Gastroesophageal sphincter (tissue), 4 donors: Measurements from ENCODE around the gene MED25. TPM values are rescaled to one million over a fixed set of nuclear protein-coding genes. Genes with fewer than 3 reads are reported as not detected.

Experiments used
- ATAC-seq: fragments of 150-250 bp; one replicate; pipeline ENCODE4 v1.9.1; 2016; ENCODE audit warnings: mild to moderate bottlenecking, moderate library complexity
- H3K27ac ChIP-seq, 4 donors: fragments of 200-600 bp; sonication (generic) in 3 of 4; 1 replicate in 3 of 4; 2 replicates in 1 of 4; pipeline ENCODE4 v1.5.1; 2016 to 2019
- H3K27me3 ChIP-seq: fragments of 200-600 bp; sonication (generic); one replicate; pipeline ENCODE4 v1.5.1; 2019
- H3K36me3 ChIP-seq, 2 donors: fragments of 200-600 bp; sonication (generic); one replicate each; pipeline ENCODE4 v1.5.1; 2019; ENCODE audit warnings: control low read depth in 1 of 2
- H3K4me1 ChIP-seq, 3 donors: fragments of 200-600 bp; sonication (generic); 1 replicate in 2 of 3; 2 replicates in 1 of 3; pipeline ENCODE4 v1.5.1; 2016 to 2019; ENCODE audit warnings: control low read depth in 2 of 3
- H3K4me3 ChIP-seq, 2 donors: fragments of 200-600 bp; sonication (generic); one replicate each; pipeline ENCODE4 v1.5.1; 2019; ENCODE audit warnings: mild to moderate bottlenecking in 1 of 2, moderate library complexity in 1 of 2
- H3K9me3 ChIP-seq, 3 donors: fragments of 200-600 bp; sonication (generic); one replicate each; pipeline ENCODE4 v1.5.1; 2017 to 2019; ENCODE audit warnings: control low read depth in 2 of 3
- EP300 ChIP-seq: sonication (generic); formaldehyde crosslinking; IDR thresholded peaks from one replicate; pipeline ENCODE4 v1.6.1; 2017; ENCODE audit warnings: antibody characterized with exemption, mild to moderate bottlenecking
- POLR2A ChIP-seq, 2 donors: fragments of 450-650 bp; IDR thresholded peaks; one replicate each; pipeline ENCODE4 v1.6.1; 2017; ENCODE audit warnings: antibody characterized with exemption in 2 of 2, mild to moderate bottlenecking in 2 of 2, moderate library complexity in 1 of 2
- POLR2AphosphoS5 ChIP-seq: sonication (generic); formaldehyde crosslinking; IDR thresholded peaks from one replicate; pipeline ENCODE4 v1.6.1; 2017; ENCODE audit warnings: antibody characterized with exemption
- WGBS, 2 donors: methylation state at CpG; one replicate each; pipeline ENCODE4 v1.1.5; 2018; ENCODE audit warnings: low coverage in 1 of 2; 5-methylcytosine and 5-hydroxymethylcytosine counted together
- total RNA-seq, 4 donors: library from RNA; depleted of rRNA; stranded (reverse); fragments of >200 nt; gene quantifications; one replicate each; pipeline ENCODE4 v1.1.0, GENCODE V29; 2016
- TF ChIP-seq, protein P1 (sequence below), 4 experiments: fragments of 200-600 bp in 2 of 4; fragments of 450-650 bp in 2 of 4; sonication (generic) in 1 of 4; IDR thresholded peaks; one replicate each; pipeline ENCODE4 v1.5.1; 2017 to 2019; ENCODE audit warnings: antibody characterized with exemption in 4 of 4, mild to moderate bottlenecking in 2 of 4, moderate library complexity in 2 of 4

The MED25 gene
- total RNA-seq, 4 donors from 2014 or later = 26.7 to 36.1 (median 28.7) TPM

DNA sequence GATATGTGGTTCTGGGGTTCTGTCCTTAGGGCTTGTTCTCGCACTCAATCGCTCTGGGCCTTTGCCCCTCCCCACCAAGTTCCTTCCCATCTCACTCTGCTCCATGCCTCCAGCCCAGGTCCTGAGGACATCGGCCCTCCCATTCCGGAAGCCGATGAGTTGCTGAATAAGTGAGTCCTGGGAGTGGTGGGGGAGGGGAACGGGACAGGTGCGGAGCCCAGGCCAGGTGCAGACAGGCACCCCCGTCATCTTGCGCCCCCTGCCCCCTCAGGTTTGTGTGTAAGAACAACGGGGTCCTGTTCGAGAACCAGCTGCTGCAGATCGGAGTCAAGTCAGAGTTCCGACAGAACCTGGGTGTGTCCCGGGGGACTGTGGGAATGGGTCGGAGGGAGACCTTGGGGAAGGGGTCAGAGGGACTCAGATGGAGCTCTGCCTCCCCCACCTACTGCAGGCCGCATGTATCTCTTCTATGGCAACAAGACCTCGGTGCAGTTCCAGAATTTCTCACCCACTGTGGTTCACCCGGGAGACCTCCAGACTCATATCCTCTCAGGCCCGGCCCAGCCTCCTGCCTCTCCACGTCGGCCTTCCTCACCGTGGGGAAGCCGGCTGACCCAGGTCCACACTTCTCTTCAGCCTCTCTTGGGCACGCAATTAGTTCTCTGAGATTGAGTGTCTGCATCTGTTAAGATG is 15.1 kb upstream of the MED25 start:
- H3K27me3 ChIP-seq = no peaks in the 10 kb centered on the region
- peak; percentile 4 for ATAC-seq
- H3K9me3 ChIP-seq = no peaks in the 10 kb centered on the region
- peaks cover 0 to 30% (median 11%) of the 10 kb centered on the region in 3 donors for H3K4me1 ChIP-seq
- peak overlapping the region in 3 of 4 donors; percentile 63 to 80 (median 78) for H3K27ac ChIP-seq
- H3K36me3 ChIP-seq = peaks cover 0 to 95% of the 10 kb centered on the region in 2 donors
- TF ChIP-seq POLR2A (IDR thresholded peaks at IDR 0.05) = no peak
- TF ChIP-seq EP300 = no peak
- no peak for TF ChIP-seq POLR2AphosphoS5
- TF ChIP-seq, protein P1, sequence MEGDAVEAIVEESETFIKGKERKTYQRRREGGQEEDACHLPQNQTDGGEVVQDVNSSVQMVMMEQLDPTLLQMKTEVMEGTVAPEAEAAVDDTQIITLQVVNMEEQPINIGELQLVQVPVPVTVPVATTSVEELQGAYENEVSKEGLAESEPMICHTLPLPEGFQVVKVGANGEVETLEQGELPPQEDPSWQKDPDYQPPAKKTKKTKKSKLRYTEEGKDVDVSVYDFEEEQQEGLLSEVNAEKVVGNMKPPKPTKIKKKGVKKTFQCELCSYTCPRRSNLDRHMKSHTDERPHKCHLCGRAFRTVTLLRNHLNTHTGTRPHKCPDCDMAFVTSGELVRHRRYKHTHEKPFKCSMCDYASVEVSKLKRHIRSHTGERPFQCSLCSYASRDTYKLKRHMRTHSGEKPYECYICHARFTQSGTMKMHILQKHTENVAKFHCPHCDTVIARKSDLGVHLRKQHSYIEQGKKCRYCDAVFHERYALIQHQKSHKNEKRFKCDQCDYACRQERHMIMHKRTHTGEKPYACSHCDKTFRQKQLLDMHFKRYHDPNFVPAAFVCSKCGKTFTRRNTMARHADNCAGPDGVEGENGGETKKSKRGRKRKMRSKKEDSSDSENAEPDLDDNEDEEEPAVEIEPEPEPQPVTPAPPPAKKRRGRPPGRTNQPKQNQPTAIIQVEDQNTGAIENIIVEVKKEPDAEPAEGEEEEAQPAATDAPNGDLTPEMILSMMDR (IDR thresholded peaks at IDR 0.05) = no peak
- peak overlapping the region in 1 of 2 donors; percentile 51 for H3K4me3 ChIP-seq
- 63 to 70% methylated on average over 6 to 15 of the region's 24 CpGs for WGBS, 2 donors

DNA sequence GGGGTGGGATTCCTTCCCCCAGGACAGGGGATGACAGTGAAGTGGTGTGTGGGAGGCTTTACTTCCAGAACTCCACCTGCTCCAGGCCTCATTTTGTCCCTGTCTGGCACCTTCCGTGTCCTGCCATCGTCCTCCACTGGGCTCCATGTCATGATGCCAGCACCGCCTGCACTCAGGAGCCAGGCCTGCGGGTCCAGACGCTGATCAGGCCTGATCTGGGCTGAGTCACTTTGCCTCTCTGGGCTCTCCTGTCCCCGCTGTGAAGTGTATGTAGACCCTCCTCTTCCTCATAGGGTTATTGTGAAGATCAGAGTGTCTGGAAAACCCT is 14.6 kb upstream of the MED25 start:
- TF ChIP-seq EP300 (no peak), POLR2A (IDR thresholded peaks at IDR 0.05) (no peak), POLR2AphosphoS5 (no peak)
- TF ChIP-seq, protein P1 (IDR thresholded peaks at IDR 0.05) = no peak
- Histone ChIP-seq H3K27me3 (no peaks in the 10 kb centered on the region), H3K36me3 (peaks cover 0 to 90% of the 10 kb centered on the region in 2 donors), H3K9me3 (no peaks in the 10 kb centered on the region), H3K4me3 (no peak overlapping the region), H3K4me1 (peaks cover 0 to 35% (median 15%) of the 10 kb centered on the region in 3 donors), H3K27ac (peak overlapping the region in 1 of 4 donors; percentile 80)
- ATAC-seq = no peak
- WGBS, 2 donors = 88% methylated on average over 1 of the region's 6 CpGs; no CpG with 5 or more reads in 1 of the 2 donors

DNA sequence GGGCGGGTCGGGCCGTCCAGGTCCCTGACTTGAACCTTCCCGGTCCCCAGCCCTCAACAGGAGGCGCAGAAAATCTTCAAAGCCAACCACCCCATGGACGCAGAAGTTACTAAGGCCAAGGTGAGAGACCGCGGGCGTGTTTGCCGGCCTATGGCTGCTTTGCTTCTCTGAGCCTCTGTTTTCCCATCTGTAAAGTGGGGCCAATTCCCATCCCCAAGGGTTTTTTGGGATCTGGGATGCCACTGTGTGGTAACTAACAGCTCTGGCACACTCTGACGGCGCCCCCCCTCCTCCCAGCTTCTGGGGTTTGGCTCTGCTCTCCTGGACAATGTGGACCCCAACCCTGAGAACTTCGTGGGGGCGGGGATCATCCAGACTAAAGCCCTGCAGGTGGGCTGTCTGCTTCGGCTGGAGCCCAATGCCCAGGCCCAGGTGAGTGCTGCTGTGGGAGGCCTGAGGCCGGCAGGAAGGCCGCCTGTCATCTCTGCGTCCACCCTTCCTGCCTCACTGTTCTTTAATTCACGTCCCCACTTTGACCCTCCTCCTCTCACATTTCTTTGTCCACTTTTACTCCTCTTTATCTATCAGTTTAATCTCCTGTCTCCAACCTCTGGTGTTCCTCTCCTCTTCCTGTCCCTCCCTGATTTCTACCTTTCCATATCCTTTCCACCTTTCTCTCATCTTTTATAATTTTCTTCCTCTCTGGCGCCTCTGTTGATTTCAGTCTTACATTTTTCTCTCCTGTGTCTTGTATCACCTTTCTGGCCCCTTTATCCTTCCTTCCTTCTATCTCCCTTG is 12.1 kb upstream of the MED25 start:
- Histone ChIP-seq H3K9me3 (no peaks in the 10 kb centered on the region), H3K27me3 (no peaks in the 10 kb centered on the region), H3K4me1 (peaks cover 0 to 49% (median 22%) of the 10 kb centered on the region in 3 donors), H3K27ac (no peak overlapping the region), H3K36me3 (peaks cover 0 to 64% of the 10 kb centered on the region in 2 donors), H3K4me3 (no peak overlapping the region)
- no peak for ATAC-seq
- WGBS, 2 donors = 82 to 85% methylated on average over 5 to 12 of the region's 20 CpGs
- TF ChIP-seq, protein P1 (IDR thresholded peaks at IDR 0.05) = no peak
- no peak for TF ChIP-seq POLR2AphosphoS5
- no peak for TF ChIP-seq POLR2A (IDR thresholded peaks at IDR 0.05)
- TF ChIP-seq EP300 = no peak

DNA sequence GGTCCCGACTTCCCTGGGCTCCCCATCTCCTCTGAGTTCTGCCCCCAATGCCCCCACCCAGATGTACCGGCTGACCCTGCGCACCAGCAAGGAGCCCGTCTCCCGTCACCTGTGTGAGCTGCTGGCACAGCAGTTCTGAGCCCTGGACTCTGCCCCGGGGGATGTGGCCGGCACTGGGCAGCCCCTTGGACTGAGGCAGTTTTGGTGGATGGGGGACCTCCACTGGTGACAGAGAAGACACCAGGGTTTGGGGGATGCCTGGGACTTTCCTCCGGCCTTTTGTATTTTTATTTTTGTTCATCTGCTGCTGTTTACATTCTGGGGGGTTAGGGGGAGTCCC is 11.5 kb upstream of the MED25 start:
- H3K4me3 ChIP-seq = no peak overlapping the region
- no peak overlapping the region for H3K27ac ChIP-seq
- peaks cover 0 to 59% of the 10 kb centered on the region in 2 donors for H3K36me3 ChIP-seq
- H3K9me3 ChIP-seq = no peaks in the 10 kb centered on the region
- no peak for ATAC-seq
- TF ChIP-seq, protein P1 (IDR thresholded peaks at IDR 0.05) = no peak
- TF ChIP-seq POLR2AphosphoS5 = no peak
- TF ChIP-seq POLR2A (IDR thresholded peaks at IDR 0.05) = no peak
- no peak for TF ChIP-seq EP300
- WGBS, 2 donors = 68 to 90% methylated on average over 2 to 4 of the region's 8 CpGs
- no peaks in the 10 kb centered on the region for H3K27me3 ChIP-seq
- H3K4me1 ChIP-seq = peaks cover 0 to 46% (median 22%) of the 10 kb centered on the region in 3 donors
